Neuron (in vitro differentiated cells): ENCODE results near the gene HNF4A.

Experiments
- H2AFZ ChIP-seq: one replicate; pipeline ENCODE4 v1.6.1; 2013; ENCODE audit warnings: low read depth, mild to moderate bottlenecking, inconsistent platforms, low read length, moderate library complexity
- H3K27me3 ChIP-seq: one replicate; pipeline ENCODE4 v1.6.1; 2013; ENCODE audit warnings: low read length; ENCODE audit not compliant: insufficient read depth
- H3K36me3 ChIP-seq: one replicate; pipeline ENCODE4 v1.6.1; 2013; ENCODE audit warnings: low read length; ENCODE audit not compliant: insufficient read depth
- H3K4me1 ChIP-seq: one replicate; pipeline ENCODE4 v1.6.1; 2013; ENCODE audit warnings: low read length; ENCODE audit not compliant: insufficient read depth
- H3K4me3 ChIP-seq: 2 replicates; pipeline ENCODE4 v1.5.1; 2013; ENCODE audit warnings: mild to moderate bottlenecking, low read length, moderate library complexity
- H3K9me3 ChIP-seq: one replicate; pipeline ENCODE4 v1.6.1; 2013; ENCODE audit warnings: low read length

HNF4A gene

DNA sequence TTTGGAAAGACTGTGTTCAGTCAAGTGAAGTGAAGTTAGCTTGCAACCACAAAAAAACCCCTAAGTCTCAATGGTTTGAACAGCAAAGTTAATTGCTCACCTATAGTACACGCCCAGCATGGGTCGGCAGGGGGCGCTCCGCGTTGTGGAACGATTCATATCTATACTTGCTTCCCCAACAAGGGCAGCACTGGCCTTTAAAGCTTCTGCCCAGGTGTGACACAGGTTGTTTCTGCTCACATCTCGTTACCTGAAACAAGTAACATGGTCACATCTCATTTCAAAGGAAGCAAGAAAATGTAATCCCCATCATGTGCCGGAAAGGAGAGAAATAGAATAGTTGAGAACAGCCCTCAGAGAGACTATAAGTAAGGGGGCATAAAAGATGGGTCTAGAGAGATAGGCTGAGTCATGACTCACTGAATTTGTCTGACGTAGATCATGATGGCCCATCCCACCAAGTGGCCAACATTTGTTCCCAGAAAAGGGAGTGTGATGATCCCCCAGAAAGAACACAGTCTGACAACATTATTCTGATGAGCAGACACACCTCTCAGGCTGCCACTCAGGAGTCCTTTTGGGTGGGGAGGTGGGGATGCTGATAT, 29.0 kb downstream of the HNF4A start:
- no peaks in the 10 kb centered on the region for H3K36me3 ChIP-seq
- H3K27me3 ChIP-seq: peaks cover 3% of the 10 kb centered on the region
- no peaks in the 10 kb centered on the region for H3K4me1 ChIP-seq
- H3K4me3 ChIP-seq: no peak overlapping the region
- no peaks in the 10 kb centered on the region for H3K9me3 ChIP-seq
- no peak overlapping the region for H2AFZ ChIP-seq

DNA sequence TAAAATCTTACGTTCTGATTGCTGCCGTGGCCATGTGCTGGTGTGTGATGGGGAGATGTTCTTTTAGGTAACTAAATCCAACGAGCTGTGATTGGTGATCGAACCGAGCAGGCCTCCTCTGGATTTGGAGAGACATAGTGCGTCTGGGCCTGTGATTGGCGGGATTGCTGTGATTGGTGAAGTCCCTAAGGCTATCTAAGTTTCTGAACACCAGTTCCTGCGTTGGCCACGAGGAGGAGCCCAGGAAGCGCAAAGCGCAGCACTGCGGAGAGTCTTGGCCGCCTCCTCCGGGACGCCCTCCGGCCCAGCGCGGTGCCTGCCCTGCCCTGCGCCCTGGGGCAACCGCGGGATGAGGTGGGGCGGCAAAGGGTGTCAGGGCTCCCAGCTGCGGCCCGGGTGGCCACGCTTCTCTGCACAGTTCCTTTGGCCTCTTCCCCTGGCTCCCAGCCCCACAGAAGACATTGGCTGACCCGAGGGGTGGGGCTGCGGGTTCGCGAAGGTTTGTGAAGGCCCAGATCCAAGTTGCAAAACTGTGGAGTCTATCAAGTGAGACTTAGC, 33.0 kb downstream of the HNF4A start:
- Histone ChIP-seq H2AFZ (no peak overlapping the region), H3K36me3 (no peaks in the 10 kb centered on the region), H3K4me1 (no peaks in the 10 kb centered on the region), H3K27me3 (peaks cover 3% of the 10 kb centered on the region), H3K9me3 (no peaks in the 10 kb centered on the region), H3K4me3 (no peak overlapping the region)

DNA sequence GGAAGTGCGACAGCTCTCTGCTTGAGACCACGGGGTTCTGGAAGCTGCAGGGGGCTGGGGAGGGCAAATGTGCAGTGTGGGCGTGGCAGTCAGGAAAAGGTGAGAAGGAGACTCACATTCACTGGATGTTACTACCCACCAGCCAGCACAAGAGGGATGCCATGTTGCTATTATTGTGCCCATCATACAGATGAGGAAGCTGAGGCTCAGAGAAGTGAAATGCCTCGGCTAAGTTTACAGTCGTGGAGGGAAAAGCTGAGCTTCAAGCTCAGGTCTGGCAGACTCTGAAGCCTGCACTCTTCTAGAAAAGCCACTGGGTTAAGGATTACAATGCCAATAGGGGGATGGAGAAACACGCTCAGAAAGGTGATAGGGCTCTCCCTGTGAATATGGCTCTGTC, 34.4 kb downstream of the HNF4A start:
- H3K4me3 ChIP-seq: no peak overlapping the region
- no peak overlapping the region for H2AFZ ChIP-seq
- H3K4me1 ChIP-seq: no peaks in the 10 kb centered on the region
- peaks cover 3% of the 10 kb centered on the region for H3K27me3 ChIP-seq
- no peaks in the 10 kb centered on the region for H3K36me3 ChIP-seq
- no peaks in the 10 kb centered on the region for H3K9me3 ChIP-seq

DNA sequence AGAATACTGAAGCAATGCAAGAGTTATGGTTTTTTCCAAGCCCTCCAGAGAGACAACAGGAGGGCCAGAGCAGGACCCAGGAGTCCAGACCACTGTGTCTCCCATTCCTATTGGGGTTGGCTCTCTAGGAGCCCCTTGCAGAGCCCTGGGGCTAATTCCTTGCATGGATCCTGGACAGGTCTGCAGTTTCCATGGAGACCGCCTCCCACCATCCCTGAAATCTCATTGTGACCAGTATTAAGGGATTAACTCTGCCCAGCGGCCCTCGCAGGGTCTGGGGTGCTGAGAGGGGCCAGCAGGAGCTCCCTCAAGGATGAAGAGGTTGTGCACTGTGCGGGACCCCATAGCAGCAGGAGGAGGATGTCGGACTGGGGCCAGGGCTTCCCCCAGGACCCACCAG, 34.8 kb downstream of the HNF4A start:
- H2AFZ ChIP-seq: no peak overlapping the region

DNA sequence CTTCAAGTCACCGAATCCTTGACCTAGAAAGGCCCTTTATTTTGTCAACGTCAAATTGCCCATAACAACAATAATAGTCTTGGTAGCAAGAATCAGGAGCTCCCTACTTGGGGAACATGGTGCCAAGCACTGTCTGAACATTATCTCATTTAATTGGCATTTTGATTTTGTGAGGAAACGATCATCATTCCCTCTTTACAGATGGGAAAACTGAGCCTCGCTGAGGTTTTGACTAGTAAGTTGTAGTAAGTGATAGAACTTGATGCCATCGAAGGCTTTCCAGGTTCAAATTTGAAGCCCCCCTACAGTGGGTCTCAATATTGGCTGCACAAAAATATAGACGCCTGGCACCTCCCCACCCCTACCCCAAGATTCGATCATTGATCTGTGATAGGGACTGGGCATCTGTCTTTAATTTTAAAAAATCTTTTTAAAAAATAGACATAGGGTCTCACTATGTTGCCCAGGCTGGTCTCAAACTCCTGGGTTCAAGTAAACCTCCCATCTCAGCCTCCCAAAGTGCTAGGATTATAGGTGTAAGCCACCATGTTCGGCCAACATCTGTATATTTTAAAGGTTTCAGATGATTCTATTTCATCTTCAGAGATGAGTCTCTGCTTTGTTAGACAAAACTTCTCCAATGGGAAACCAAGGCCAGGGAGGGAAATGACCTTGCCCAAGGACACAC, 36.7 kb downstream of the HNF4A start:
- no peak overlapping the region for H2AFZ ChIP-seq
- H3K36me3 ChIP-seq: no peaks in the 10 kb centered on the region
- H3K27me3 ChIP-seq: peaks cover 6% of the 10 kb centered on the region
- H3K9me3 ChIP-seq: no peaks in the 10 kb centered on the region
- no peaks in the 10 kb centered on the region for H3K4me1 ChIP-seq
- no peak overlapping the region for H3K4me3 ChIP-seq

More for the DNA sequence above, 34.8 kb downstream of the HNF4A start:
- H3K36me3 ChIP-seq: no peaks in the 10 kb centered on the region
- no peaks in the 10 kb centered on the region for H3K4me1 ChIP-seq
- no peak overlapping the region for H3K4me3 ChIP-seq
- peaks cover 3% of the 10 kb centered on the region for H3K27me3 ChIP-seq
- no peaks in the 10 kb centered on the region for H3K9me3 ChIP-seq

DNA sequence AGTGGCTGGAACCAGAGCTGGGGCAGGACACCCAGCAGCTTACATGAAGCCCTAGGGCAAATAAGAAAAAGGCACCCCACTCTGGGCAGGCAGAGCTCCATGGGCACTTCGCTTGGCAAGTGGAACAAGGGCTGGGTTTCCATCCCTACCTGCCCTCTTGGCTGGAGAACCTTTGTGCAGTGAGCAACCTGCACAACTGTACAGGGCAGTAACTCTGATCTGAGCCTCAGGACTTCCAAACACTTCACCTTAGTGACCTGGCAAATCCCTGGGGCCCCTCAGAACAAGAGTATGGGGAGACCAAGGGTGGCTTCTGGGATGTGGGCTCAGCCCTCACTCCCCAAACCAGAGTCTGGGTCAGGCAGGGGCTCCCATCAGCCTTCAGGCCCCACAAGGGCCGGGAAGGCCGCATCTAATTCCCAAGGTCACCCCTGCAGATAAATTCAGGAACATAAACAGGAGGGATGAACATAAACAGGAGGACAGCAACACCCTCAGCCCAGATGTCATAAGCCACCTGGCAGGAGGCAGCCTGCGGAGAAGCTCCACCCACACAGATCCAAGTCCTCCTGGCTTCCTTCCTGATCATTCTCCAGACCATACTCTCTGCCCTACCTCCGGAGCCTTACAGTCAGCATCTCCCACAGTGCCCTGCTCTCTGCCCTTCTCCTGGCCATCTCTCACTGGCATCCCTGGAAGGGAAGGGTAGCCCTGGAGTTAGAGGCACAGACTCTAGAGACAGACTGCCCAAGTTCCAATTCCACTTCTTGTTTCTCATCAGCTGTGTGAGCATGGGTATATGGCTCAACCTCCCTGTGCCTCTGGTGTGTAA, 37.5 kb downstream of the HNF4A start:
- peaks cover 6% of the 10 kb centered on the region for H3K27me3 ChIP-seq

DNA sequence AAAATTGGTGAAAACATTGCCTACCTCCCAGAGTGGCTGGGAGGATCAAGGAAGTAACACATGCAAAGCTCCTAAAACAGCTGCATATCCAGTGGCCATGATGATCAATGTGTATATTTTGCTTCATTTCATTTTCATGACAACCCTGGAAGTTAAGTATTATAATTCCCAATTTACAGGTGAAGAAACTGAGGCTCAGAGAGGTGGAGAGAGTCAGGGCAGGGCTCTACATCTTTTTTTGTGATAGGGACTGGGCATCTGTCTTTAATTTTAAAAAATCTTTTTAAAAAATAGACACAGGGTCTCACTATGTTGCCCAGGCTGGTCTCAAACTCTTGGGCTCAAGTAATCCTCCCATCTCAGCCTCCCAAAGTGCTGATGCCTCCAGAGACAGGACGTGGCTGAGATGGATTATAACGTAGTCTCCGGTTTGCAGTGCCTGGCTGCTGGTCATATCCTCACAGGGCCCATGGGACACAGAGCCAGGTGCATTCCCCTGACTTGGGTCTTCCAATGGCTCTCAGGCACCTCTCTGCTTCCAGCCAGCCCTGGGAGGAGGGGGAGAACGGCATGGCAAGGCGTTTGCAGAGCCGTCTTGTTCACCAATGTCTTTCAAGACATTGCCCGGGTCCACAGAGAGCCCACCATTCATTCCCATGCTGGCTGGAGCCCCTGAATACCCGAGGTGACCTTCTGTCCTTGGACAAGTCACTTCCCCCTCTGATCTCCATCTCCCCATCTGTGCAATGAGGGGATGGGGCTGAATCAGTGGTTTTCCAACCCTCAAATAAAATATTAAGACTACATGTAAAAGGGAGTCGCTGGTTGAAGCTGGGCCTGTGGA, 38.3 kb downstream of the HNF4A start:
- no peak overlapping the region for H3K4me3 ChIP-seq
- H2AFZ ChIP-seq: no peak overlapping the region
- H3K36me3 ChIP-seq: no peaks in the 10 kb centered on the region
- no peaks in the 10 kb centered on the region for H3K9me3 ChIP-seq
- no peaks in the 10 kb centered on the region for H3K4me1 ChIP-seq
- H3K27me3 ChIP-seq: peaks cover 9% of the 10 kb centered on the region

More for the DNA sequence above, 37.5 kb downstream of the HNF4A start:
- Histone ChIP-seq H2AFZ (no peak overlapping the region), H3K9me3 (no peaks in the 10 kb centered on the region), H3K4me3 (no peak overlapping the region), H3K4me1 (no peaks in the 10 kb centered on the region), H3K36me3 (no peaks in the 10 kb centered on the region)

DNA sequence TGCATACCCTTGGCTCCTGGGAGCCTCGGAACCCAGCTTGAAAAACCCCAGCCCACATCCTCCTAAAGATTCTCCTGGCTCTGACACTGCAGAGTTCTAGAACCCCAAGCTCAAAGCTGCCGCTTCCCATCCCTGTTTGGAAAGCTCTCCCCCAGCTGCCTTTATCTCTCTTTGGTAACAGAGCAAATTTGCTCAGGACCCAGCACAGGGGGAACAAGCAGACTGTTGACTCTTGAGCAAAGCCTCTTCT, 38.9 kb downstream of the HNF4A start:
- Histone ChIP-seq H3K27me3 (peaks cover 7% of the 10 kb centered on the region), H3K9me3 (no peaks in the 10 kb centered on the region), H3K4me1 (no peaks in the 10 kb centered on the region), H3K36me3 (no peaks in the 10 kb centered on the region), H3K4me3 (no peak overlapping the region), H2AFZ (no peak overlapping the region)

DNA sequence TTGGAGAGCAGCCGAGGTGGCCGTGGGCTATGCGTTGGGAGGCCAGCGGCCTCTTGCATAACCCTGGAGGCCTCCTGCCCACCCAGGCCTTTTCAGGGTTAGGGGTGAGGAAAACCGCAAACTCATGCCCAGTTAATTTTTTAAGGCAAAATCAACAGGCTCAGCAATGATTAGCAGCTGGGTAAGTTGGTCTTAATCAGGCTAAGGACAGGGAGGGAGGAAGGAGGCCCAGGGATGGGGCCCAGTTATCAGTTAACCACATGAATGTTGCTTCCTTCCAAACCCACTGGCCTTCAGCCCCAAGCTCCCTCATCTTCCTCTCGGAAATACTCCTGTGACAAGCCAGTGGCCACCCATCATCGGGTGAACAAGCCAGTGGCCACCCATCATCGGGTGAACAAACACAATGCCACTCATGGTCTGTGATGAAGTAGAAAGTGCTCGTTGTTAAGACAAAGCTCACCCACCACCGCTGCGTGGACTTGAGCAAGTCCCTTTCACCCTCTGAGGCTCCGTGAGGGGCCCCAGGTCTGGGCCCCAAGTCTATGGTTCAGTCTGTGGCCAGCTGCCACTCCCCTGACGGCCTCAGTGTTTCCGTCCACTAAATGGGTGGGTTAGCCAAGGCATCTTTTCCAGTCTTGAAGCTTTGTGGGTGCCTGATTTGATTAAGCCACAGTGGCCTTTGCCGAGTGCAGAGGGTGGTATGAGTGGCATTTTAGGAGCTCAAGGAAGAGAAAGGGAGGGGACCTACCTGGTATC, 39.4 kb downstream of the HNF4A start:
- Histone ChIP-seq H3K4me1 (no peaks in the 10 kb centered on the region), H2AFZ (no peak overlapping the region), H3K4me3 (no peak overlapping the region), H3K27me3 (peaks cover 7% of the 10 kb centered on the region), H3K9me3 (no peaks in the 10 kb centered on the region), H3K36me3 (no peaks in the 10 kb centered on the region)

DNA sequence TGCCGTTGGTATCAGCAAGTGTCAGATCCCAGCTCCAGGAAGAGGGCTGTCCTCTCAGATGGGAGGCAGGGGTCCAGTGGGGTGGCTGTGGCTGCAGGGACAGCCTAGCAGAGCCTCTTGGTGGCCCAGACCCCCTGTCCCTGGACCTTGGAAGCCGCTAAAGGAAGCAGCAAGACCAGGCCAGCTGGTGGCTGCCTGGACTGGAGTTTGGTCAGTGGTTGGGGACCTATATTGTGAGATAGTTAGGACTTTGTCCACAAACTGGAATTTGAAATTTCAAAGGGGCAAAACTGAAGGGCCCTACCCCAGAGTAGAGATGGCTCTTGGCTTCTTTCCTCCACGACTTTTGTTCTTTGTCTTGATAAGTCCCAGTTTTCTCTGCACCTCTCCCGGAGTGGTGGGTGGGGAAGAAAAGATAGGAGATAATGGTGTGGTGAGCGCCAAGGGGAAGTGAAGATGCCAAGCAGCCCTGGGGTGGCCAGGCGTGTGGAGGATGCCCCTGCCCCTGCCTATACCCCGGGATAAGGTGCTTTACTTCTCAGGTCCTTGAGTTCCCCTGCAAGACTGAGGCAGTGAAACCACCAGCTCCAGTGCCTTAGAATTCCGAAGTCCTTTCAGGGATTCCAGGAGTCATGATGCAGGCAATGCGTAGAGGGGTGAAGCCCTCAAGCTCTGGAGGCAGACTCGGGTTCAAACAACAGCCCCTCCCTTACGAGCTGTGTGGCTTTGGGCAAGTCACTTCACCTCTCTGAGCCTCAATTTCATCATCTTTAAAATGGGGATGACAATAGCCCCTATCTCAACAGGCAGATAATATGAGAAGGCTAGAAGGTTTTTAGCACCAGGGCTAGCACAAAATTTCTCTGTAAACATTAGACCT, 40.2 kb downstream of the HNF4A start:
- Histone ChIP-seq H3K4me1 (no peaks in the 10 kb centered on the region), H3K27me3 (peaks cover 7% of the 10 kb centered on the region), H3K4me3 (no peak overlapping the region), H2AFZ (no peak overlapping the region), H3K36me3 (no peaks in the 10 kb centered on the region), H3K9me3 (no peaks in the 10 kb centered on the region)

DNA sequence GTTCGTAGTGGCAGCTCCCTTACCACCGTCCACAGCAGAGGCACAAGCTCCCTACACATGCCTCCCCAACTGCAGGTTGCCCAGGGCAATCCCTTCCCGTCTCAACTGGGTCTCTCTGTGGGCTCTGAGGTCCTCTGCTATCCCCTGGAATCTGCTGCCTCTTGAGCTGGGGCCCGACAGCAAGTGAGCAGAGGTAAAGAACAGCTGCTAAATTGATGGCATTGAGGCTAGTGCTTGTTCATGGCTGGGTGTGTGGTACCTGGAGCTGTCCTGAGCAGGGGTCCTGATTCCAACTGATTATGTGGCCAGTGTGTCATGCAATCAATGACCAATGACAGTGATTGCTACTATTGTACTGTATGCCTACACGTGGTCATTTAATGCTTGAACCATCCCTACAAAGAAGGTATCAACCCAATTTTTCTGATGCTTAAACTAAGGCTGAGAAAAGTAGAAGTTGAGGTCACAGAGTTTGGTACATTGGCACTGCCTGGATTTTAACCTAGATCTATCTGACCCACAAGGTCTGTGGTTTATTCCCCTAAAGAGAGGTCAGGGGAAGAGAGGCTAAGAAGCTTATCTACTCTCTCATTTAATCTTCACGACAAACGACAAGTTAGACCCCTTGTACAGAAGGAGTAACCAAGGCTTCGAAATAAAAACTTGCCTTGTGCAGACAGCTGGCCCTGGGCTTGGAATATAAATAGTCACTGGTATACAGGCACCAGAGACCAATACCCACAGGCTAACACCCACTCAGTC, 41.1 kb downstream of the HNF4A start:
- Histone ChIP-seq H3K27me3 (peaks cover 7% of the 10 kb centered on the region), H2AFZ (no peak overlapping the region), H3K4me3 (no peak overlapping the region), H3K9me3 (no peaks in the 10 kb centered on the region), H3K36me3 (no peaks in the 10 kb centered on the region), H3K4me1 (no peaks in the 10 kb centered on the region)
